IPS-NIHi7 (cell line): Measurements from ENCODE around the gene C16orf74.
A peak's percentile ranks its signal among the peaks of the same experiment; 100 is the strongest.

Experiments used
- DNase-seq: peaks from one replicate; pipeline ENCODE4 v3.0.0; 2012; ENCODE audit warnings: mixed read lengths; ENCODE audit errors: extremely low spot score

C16orf74 gene

DNA sequence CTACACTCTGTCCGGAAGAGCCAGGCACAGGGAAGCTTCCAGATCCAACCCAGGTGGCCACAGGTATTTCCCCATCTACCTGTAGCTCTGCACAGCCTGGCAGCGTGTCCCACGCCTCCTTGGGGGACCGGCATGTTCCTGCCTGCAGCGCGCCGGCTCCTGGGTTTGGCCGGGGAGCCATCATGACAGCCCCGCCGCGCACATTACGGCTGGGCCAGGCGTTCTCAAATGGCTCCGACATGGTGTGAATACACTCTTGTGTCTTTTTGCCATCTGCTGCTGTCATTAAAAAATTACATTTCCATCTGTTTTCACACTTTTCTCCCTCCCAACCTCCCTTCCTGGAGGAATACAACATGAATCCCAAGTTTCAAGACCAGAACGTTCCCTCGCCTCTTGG is 54.1 kb downstream of the C16orf74 start:
- no peak for DNase-seq

DNA sequence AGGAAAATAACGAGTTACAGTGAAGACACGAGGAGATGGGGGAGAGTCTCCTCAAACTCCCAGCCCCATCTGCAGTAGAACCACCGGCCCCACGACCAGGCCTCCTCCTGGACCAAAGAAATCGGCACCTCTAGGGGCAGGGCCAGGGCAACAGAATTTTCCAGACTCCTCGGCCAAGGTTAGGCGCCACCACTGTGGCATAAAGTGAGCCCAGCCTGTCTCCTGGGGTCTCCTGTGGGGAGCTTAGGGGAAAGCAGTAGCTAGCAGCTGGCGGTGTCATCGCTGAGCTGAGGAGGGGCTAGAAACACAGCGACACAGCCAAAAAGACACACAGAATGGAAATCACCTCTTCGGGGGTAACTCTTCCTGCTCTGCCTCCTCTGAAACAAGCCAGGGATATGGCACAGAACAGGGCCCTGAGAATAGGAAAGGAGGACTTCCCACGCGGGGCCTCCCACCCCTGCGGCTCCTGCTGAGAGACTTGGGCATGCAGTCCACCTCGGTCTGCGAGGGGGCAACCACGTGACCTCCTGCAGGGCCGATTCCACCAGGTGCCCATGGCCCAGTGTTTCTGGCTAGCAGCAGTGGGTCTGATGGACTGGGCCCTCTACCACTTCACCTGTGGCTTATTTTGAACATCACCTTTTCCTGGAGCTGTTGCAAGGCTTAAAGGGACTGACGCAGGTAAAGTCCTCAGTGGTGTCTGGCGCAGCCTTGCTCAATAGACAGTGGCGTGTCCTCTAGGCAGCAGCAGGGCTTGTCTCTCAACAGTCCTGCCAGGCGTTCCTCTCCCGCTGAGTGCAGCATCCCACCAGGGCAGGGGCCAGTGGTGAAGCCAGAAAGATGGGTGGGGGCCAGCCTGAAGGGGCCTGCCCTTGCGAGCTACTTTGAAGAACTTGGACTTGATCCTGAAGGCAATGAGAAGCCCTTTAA is 55.4 kb downstream of the C16orf74 start:
- no peak for DNase-seq

DNA sequence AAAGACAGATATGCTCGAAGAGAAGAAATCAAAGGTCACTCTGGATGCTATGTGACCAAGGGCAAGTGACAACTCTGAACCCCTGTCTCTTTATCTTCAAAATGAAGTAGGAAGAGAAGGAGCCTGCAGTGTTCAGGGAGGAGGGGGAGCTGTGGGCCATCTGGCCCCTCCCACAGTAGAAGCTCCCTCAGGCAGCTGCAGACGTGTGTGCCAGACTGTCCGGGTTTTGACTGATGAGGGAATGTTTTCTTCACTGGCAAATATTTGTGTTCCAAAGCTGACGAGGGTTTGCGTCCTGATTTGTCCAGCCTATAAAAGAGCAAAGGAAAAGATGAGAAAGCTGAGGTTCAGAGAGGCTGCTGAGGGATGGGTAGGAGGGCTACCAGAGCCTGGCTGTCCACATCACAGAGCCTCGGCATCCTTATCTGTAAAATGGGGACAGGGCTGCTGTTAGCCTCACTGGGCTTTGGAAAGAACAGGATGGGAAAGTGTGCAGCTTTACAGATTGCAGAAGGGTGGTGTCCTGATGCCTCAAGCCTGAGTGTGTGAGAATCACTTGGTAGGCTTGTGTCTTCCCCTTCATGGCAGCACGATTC is 60.3 kb downstream of the C16orf74 start:
- no peak for DNase-seq

DNA sequence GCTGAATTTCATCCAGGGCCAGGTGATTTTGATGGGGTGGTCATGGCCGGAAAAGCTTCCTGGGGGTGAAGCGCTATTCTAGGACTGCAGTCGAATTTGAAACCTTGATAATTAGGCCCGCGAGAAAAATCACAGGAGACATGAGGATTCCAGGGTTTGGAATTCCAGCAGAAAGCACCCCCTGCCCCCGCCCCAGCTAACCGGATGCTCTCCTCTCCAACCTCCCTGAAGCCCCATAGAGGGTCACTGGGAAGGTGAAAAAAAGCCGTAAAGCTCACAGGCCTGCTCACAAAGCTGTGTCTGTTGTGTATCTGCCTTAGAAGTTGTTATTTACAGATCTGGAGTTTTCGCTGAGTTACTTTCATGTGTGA is 61.0 kb downstream of the C16orf74 start:
- DNase-seq, result no peak

DNA sequence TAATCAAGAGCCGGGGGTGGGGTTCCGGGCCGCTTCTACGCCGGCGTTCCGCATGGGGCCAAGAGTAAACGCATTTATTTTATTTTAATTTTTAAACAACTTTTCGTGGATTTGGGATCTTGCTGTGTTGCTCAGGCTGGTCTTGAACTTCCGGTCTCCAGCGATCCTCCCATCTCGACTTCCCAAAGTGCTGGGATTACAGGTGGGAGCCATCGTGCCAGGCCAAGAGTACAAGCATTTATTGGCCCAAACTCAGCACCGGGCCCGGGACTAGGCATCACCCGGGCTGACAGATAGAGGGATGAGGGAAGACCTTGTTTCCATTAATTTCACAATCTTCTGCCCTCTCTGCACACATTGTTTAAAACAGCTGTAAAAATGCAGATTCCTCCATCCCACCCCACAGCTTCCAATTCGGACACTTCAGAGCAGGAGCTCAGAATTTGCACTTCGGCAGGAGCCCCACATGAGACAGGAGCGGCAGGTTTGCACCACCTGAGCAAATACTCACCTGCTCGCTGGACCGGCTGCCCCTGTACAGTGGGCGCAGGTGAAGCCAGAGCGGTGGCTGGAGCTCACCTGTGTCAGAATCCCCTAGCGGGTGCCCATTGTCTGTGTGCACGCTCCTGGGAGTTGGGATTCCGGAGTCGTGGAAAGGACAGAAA is 61.5 kb downstream of the C16orf74 start:
- DNase-seq, result no peak

DNA sequence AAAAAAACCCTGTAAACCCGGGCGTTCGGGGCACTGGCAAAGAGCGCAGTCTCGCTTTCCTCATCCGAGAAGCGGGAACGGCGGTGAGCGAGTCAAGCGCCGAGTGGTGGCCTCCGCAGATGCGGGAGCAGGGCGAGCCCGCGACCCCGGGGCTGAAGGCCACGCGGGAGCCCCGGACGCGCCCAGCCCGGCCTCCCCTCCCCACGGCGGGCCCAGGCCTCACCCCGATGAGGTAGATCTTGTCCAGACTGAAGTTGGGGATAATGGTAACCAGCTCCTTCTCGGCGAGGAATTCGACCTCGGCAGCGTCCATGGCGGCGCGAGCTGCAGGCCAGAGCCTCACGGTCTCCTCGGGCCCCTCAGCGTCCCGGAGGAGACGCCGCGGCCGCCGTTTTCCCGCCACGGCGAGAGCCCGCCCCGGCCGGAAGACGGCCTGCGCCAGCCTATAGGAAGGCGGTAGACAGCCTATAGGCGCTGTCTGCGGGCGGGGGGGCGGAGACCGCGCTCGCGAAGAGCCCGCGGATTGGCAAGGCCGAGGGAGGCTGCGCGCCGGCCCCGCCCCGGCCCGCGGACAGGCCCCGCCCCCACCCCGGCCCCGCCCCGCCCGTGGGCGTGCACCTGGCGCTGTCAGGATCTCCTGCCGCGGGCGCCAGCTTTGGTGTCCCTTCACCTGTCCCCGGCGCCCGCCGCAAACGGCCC is 62.2 kb downstream of the C16orf74 start, which contains the start of gene GINS2:
GINS2 (minus strand) TSS at position 369 of the 699 bp plus-strand sequence; CDS start at position 313, 56 bp downstream.
- peak; percentile 100 for DNase-seq

DNA sequence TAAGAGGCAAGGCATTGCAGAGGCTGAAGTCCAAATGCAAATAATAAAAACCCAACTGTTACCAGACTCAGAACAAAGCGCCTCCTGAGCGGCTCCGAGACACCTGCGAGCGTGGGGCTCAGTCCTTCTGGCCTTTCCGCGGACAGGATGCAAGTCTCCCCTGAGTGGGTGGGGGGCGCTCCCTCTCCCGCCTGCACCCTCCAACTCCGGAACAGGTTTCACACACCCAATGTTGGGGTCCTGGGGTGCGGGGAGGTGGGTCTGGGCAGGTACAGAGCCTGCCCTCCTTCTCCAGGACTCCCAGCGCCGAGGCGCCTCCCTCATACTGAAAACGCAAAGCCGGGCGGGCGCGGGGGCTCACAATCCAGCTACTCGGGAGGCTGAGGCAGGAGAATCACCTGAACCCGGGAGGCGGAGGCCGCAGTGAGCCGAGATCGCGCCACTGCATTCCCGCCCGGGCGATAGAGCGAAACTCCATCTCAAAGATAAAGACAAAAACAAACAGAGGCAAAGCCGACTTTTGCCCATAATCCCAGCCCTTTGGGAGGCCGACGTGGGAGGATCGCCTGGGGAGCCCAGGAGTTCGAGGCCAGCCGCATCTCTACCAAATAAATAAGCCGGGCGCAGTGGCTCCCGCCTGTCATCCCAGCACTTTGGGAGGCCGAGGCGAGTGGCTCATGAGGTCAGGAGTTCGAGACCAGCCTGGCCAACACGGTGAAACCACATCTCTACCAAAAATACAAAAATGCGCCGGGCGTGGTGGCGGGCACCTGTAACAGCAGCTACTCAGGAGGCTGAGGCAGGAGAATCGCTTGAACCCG is 63.0 kb downstream of the C16orf74 start:
- no peak for DNase-seq

DNA sequence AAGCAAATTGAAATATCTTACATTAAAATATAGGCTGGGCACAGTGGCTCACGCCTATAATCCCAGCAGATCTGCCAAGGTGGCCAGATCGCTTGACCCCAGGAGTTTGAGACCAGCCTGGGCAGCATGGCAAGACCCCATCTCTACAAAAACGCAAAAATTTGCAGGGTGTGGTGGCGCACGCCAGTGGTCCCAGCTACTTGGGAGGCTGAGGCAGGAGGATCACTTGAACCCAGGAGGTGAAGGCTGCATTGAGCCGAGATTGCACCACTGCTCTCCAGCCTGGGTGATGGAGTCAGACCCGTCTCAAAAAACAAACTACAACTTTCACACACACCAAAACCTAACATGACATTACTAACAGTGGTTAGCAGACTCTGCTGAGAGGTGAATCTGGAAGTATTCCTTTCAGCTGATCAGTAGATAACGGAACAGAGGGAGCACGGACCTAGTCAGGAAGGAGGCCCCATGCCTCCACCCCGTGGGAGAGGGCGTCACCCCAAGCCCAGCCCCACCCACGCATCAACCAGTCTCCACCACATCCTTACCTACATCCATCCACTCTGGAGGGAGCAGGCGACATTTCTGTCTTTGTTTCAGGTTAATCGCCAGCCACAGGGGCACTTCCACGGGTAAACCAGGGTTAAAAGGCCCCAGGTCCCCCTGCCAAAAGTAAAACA is 63.8 kb downstream of the C16orf74 start:
- DNase-seq, result no peak

DNA sequence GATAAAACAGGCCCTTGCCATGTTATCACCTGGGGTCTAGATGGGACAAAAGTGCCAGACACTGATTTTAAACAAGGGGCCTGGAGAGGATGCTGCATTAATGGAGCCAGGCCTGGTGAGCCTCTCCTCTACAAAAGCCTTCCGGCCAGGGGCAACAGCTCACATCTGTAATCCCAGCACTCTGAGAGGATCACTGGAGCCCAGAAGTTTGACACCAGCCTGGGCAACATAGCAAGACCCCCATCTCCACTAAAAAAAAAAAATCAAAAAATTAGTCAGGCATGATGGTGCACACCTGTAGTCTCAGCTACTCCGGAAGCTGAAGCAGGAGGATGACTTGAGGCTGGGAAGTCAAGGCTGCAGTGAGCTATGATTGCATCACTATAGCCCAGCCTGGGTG is 65.6 kb downstream of the C16orf74 start:
- no peak for DNase-seq

DNA sequence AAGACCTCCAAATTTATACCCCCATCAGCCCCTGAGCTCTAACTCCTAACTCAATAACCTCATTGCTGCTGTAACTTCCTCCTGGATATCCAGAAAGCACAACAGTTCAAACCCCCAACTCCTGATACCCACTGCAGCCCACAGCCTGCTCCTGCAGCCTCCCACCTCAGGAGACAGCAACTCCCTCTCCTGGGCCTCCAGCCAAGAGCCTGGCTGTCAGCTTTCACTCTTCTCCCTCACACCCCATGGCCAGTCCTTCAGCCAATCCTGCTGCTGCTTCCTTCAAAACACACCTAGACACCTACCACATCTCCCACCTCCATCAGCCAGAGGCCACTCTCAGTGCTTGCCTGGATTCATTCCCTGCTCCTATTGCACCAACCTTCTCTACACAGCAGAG is 67.5 kb downstream of the C16orf74 start:
- DNase-seq, result no peak

DNA sequence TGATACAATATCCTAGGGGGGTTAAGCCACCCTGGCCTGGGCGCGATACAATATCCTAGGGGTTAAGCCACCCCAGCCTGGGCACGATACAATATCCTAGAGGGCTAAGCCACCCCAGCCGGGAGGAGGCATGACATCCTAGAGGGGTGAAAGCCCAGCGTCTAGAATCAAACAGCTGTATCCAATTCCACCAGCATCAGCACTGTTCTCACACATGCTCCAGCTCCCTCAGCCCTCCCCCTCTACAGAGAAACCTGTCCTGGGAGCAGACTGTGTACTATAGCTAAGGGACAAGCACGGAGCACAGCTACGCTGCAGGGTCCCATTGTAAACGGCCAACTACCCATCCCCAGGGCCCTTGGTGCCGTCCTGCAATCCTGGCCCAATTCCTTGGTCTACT is 68.4 kb downstream of the C16orf74 start:
- no peak for DNase-seq

DNA sequence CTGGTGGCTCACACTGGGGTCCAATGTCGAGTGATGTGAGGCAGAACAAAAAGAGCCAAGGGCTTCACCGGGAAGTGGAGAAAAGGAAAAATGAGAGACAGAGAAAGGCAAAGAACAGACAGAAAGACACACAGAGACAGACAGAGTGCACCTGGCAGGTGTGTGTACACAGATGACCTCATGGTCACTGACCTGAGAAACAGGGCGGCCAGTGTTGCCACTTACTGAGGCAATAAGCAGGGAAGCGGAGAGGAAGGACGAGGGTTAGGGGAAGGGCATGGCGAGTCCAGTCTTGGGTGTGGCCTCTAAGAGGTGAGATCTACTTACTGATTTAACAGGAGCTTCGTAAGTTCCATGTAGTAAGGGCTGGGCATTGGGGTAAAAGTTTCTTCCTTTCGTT is 69.6 kb downstream of the C16orf74 start:
- no peak for DNase-seq

DNA sequence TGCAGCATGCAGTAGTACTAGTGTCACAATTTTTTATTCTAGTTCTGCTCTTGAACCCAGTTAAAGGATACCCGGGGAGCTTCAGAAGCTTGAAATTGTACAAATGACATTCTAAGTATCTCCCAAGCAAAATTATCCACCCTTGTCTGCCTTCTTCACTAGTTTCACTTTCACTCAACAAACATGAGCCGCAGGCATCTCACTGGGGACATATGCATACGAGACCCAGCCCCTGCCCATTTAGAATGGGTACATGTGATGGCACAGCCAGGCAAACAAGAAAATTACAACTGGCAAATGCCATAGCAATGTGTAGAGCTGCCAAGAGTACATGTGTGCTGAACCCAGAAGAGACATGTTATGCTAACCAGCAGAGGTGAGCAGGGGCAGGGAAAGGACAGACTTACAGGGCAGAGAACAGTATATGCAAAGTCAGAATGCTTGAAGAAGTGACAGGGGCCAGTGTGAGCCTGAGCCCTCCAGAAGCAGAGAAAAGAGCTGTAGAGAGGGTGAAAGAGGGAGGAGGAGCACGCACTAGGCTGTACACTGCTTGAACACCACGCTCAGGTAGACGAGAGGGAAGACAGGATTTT is 70.4 kb downstream of the C16orf74 start:
- no peak for DNase-seq

DNA sequence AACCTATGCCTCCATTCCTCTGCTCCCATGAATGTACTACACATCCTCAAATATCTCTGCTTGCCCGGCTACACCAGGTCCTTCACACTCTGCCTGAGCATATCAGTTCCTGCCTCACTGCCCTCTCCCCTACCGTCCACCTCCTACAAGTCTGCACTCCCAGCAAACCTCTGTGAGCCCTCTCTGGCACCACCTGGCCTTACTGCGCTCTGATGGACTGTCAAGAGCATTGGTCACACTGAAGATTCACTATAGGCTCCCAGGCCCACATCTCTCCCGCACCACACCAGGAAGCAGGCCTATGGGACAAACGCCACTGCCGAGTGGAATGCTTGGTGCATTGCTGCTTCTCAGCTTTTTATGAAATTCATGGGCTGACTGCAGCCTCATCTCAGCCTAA is 71.0 kb downstream of the C16orf74 start:
- DNase-seq, result no peak

DNA sequence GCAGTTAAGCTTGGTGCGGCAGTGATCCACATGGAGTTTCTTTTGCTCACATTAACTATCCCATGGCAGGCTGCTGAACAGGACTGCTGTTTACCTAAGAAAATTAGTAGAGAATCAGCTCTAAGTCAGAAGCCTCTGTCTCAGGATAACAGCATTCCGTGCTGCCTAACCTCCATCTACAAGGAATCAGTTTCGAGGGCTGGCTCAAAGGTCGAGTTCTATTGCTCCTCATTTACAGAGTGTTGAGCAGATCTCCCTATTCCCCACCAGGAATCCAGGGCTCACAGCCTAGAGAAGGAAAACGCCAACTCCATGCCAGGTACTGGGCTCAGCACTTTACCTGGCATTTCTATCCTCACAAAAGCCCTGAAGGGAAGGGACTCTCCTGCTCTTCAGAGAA is 72.1 kb downstream of the C16orf74 start:
- DNase-seq, result no peak

DNA sequence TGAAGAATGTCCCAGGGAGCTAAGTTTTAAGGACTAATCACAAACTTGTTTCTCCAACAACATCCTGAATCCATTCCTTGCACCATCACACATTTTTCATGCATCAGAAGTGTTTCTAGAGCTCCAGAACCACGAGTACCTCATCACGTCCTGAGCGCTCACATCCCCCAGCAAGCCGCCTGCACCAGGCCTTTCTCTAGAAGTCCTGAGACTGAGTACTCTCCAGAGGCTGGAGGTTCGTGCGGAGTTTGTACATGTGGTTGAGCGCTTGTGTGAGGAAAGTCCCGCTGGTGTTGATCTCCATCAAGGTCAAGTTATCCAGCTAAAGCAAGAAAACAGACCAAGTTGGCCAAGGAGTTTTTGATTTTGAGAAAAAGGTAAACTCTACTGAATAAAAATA is 72.9 kb downstream of the C16orf74 start:
- DNase-seq, result no peak

DNA sequence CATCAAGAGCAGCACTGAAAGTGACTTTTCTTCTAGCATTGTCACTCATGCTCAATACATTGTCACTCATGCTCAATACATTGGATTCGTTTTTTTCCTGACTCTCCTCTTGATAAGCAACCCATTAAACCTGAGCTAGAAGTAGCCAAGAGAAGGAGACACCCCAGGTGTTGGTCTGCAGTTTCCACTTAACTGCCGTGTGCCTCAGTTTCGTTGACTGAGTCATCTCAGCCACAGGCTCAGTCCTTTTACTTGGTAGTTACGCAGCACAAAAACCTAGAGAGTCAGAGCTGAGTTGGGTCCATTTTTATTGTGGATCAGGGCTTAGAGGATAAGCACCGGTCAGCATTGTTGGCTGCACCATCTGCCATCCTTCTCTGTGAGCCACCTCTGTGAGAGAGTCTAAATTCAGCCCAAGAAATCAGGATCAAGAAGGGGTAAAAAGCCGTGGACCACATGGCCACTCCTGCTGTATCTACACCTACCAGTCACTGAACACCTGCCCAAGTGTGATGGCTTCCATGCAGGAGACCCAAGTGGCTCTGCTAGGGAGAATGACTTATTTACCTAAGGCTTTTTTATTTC is 73.4 kb downstream of the C16orf74 start:
- no peak for DNase-seq

DNA sequence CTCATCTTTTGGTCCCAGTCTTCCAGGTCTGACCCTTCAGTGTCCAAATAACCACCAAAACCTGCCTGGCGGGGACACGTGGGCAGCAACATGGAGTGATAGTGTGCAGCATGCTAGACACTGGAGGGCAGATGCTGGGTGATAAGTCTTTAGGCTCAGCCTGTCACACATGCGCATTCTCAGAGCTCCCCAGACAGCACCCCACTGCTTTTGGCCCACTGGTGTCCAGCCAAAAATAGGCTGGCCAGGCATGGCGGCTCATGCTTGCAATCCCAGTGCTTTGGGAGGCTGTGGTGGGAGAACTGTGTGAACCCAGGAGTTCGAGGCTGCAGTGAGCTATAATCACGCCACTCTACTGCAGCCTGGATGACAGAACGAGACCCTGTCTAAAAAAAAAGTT is 74.4 kb downstream of the C16orf74 start:
- DNase-seq, result no peak

DNA sequence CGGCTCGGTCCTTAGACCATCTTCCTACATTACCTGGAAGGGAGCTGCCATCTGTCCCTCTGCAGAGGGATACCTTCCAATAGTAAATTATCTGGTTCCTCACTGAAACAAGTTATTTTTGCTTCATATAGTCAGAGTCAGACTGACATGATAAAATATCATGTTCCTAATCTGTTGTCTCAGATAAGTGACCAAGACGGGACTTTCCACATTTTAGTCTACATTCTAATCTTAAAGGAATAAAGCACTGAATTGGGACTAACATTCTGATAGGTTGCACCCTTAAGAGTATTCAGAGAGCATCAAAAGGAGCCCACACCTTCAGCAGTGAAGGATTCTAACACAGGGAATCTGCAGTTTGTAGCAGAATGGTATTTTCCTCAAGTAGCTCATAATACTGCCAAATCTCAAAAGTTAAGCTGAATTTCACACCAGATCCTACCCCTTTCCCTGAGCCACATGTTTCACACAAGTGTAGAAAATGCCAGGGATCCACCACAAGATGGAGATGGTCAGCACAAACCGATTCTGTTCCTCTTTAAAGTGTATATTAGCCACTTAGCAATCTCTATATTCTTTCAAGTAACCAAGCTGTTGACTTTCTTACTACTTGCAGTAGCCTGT is 75.5 kb downstream of the C16orf74 start:
- DNase-seq, result peak; percentile 55
